Fibroblast of mammary gland (primary cell): Measurements from ENCODE around the gene RREB1.

ENCODE experiments used
- DNase-seq: peaks from one replicate; pipeline ENCODE4 v3.0.0-alpha.2; 2010; ENCODE audit warnings: low read depth
- H3K4me3 ChIP-seq: 2 replicates; pipeline ENCODE4 v1.5.1; 2011; ENCODE audit warnings: low read depth, mild to moderate bottlenecking, low read length, moderate library complexity; ENCODE audit not compliant: control insufficient read depth
- TF ChIP-seq, protein P1 (sequence below): conservative IDR thresholded peaks from 2 replicates; pipeline ENCODE4 v1.5.1; 2011; ENCODE audit warnings: low read depth, low read length, inconsistent platforms; ENCODE audit not compliant: control insufficient read depth, insufficient read depth

Gene RREB1

GRCh38 chr6:7234547-7234946, 126.8 kb downstream of the RREB1 start:
- no peak overlapping the region for H3K4me3 ChIP-seq
- TF ChIP-seq, protein P1, sequence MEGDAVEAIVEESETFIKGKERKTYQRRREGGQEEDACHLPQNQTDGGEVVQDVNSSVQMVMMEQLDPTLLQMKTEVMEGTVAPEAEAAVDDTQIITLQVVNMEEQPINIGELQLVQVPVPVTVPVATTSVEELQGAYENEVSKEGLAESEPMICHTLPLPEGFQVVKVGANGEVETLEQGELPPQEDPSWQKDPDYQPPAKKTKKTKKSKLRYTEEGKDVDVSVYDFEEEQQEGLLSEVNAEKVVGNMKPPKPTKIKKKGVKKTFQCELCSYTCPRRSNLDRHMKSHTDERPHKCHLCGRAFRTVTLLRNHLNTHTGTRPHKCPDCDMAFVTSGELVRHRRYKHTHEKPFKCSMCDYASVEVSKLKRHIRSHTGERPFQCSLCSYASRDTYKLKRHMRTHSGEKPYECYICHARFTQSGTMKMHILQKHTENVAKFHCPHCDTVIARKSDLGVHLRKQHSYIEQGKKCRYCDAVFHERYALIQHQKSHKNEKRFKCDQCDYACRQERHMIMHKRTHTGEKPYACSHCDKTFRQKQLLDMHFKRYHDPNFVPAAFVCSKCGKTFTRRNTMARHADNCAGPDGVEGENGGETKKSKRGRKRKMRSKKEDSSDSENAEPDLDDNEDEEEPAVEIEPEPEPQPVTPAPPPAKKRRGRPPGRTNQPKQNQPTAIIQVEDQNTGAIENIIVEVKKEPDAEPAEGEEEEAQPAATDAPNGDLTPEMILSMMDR, result no peak
- peak; percentile 17 for DNase-seq

- H3K4me3 ChIP-seq, result no peak overlapping the region
- TF ChIP-seq, protein P1, result no peak
- no peak for DNase-seq
Observed at GRCh38 chr6:7235712-7236305, 128.0 kb downstream of the RREB1 start.

DNA sequence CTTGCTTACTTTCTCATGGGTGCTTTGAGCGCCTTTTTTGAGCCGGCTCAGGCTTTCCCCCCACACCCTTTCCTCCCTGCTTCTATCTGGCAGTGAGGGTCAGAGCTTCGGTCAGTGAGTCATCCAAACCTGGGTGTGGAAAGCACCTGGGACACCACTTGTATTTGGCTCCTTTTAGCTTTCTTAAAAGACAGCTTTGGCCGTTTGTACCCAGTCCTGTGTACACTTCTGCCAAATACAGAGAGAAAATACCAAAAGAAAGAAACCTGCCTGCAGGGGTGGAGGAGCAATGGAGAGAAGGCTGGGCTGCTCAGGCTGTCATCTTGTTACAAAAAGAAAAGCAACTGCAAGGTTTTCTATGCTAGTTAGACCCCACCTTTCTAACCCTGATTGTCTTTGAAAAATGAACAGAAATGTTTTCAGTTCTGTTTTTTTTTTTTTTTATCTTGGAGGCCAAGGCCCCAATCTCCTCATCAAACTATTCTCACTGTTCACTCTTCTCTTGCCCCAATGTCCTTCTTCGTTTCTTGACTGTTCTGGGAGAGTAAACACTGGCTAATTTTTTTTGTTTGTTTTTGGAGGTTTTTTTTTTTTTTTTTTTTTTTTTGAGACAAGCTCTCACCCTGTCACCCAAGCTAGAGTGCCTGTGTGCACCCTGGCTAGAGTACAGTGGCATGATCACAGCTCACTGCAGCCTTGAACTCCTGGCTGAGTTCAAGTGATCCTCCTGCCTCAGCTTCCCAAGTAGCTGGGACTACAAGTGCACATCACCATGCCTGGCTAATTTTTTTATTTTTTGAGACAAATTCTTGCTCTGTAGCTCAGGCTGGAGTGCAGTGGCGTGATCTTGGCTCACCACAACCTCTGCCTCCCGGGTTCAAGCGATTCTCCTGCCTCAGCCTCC, 128.8 kb downstream of the RREB1 start:
- TF ChIP-seq, protein P1, result no peak
- no peak overlapping the region for H3K4me3 ChIP-seq
- peak; percentile 14 for DNase-seq

DNA sequence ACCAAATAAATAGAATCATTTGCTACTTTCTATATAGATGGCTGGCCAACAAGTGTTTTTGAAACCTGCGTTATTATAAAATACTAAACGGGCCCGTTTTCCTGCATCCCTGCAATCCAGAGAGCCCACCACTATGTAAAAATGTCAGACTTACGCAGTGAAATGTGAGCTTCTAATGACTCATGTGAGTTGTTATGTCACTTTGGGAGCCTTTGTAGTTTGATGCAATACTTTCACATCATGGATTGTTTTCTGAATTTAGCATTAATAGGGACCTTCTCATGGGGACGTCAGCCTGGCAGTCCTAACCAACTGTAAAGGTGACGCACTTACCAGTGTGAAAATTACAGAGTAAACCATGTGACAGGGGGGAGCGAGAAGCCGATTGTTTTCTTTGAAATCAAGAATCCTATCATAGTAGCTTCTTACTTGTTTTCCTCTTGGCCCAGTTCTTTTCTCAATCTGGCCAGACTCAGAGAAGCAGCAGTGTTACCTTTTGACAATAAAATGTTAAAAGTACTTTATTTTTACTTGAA, 130.0 kb downstream of the RREB1 start:
- TF ChIP-seq, protein P1, result no peak
- H3K4me3 ChIP-seq, result no peak overlapping the region
- DNase-seq, result peak; percentile 17

DNA sequence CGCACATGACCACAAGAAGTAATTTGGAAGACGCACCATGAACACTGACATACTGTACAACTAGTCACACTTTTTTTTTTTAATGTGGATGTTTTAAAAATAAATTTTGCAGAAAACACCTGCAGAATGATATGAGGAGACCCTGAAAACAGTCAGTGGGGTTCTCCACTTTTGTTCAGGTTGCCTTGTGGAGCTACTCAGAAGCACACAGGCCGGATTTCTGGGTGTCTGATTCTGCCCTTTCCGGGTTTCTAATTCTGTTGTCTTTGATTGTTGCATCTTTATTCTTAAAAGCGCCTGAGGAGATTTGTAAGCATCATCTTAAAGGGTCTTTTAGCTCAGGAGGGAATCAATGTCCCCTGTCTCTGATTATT, 130.8 kb downstream of the RREB1 start:
- TF ChIP-seq, protein P1, result no peak
- DNase-seq, result no peak

GRCh38 chr6:7238900-7239589, 131.3 kb downstream of the RREB1 start:
- H3K4me3 ChIP-seq, result no peak overlapping the region
- peak; percentile 70 for DNase-seq
- TF ChIP-seq, protein P1, result peak; percentile 55

More for the DNA sequence above, 130.8 kb downstream of the RREB1 start:
- no peak overlapping the region for H3K4me3 ChIP-seq
